DOHH2 (cell line): ENCODE data around the gene SDHAF4.

Experiments used
- CTCF ChIP-seq: fragments of 200-600 bp; sonication (generic); IDR thresholded peaks from one replicate; pipeline ENCODE4 v1.5.1; 2014; ENCODE audit warnings: antibody characterized with exemption, mild to moderate bottlenecking, low read depth, low read length; ENCODE audit not compliant: poor library complexity, severe bottlenecking
- EZH2phosphoT487 ChIP-seq: fragments of 200-600 bp; sonication (generic); IDR thresholded peaks from 2 replicates; pipeline ENCODE4 v1.6.1; 2017; ENCODE audit warnings: borderline replicate concordance, mild to moderate bottlenecking, antibody characterized with exemption, low read length, moderate library complexity, mixed read lengths

- TF ChIP-seq CTCF, result no peak
- TF ChIP-seq EZH2phosphoT487, result no peak
These were observed 50.1 kb downstream of the SDHAF4 start for GRCh38 chr6:70616728-70617260.
